Lower leg skin (tissue), 3 donors: ENCODE results near the gene FNIP1.

Experiments used
- CTCF ChIP-seq, 3 donors: fragments of 450-650 bp; IDR thresholded peaks; one replicate each; pipeline ENCODE4 v1.5.1; 2016; ENCODE audit warnings: antibody characterized with exemption in 3 of 3, mild to moderate bottlenecking in 3 of 3, moderate library complexity in 2 of 3
- POLR2A ChIP-seq, 2 donors: fragments of 450-650 bp; IDR thresholded peaks; one replicate each; pipeline ENCODE4 v1.6.1; 2016 to 2017; ENCODE audit warnings: antibody characterized with exemption in 2 of 2, mild to moderate bottlenecking in 1 of 2, moderate library complexity in 1 of 2

- no peak for TF ChIP-seq CTCF (IDR thresholded peaks at IDR 0.05)
- TF ChIP-seq POLR2A (IDR thresholded peaks at IDR 0.05): no peak
These were observed 9.7 kb downstream of the FNIP1 start for GRCh38 chr5:131786900-131787692.
